NAMALWA (cell line): ENCODE measurements around the gene ASCC1.
A peak's percentile ranks its signal among the peaks of the same experiment; 100 is the strongest.
"Not testable (repeated sequence)": the region's sequence is repeated elsewhere in the genome, so short reads cannot be mapped to it uniquely, and the experiment has no call there.

ENCODE experiments used
- DNase-seq: peaks from one replicate; pipeline ENCODE4 v3.0.0-alpha.2; 2015; ENCODE audit warnings: low spot score

ASCC1 gene

GRCh38 chr10:72219235-72219814 lies 3.2 kb upstream of the ASCC1 start:
- peak; percentile 6 for DNase-seq

- DNase-seq = no peak
Measured at GRCh38 chr10:72218726-72219125, 2.6 kb upstream of the ASCC1 start.

DNA sequence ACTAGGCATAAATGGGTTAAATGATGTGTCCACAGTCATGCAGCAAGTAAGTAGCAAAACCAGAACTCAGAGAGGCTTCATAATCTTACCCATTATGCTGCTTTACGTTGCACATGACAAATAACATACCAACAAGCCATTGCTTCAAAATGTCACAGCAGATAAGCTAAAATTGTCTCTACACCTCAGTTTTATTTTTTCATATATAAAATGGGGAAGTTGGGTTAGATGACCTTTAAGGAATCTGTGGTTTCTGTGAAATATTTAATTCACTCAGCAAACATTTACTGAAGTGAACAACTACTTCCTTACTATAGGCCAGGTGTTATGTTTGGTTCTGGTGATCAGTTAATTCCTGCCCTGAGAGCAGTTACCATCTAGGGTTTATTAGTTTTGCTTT lies 2.2 kb upstream of the ASCC1 start:
- DNase-seq = peak; percentile 75

DNA sequence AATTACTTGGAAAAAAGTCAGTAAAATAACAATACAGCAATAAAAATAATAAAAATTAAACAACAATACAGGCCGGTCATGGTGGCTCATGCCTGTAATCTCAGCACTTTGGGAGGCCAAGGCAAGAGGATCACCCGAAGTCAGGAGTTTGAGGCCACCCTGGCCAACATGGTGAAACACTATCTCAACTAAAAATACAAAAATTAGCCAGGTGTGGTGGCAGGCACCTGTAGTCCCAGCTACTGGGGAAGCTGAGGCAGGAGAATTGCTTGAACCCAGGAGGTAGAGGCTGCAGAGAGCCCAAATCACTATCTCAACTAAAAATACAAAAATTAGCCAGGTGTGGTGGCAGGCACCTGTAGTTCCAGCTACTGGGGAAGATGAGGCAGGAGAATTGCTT lies 4.2 kb downstream of the ASCC1 start:
- DNase-seq = not testable (repeated sequence)

DNA sequence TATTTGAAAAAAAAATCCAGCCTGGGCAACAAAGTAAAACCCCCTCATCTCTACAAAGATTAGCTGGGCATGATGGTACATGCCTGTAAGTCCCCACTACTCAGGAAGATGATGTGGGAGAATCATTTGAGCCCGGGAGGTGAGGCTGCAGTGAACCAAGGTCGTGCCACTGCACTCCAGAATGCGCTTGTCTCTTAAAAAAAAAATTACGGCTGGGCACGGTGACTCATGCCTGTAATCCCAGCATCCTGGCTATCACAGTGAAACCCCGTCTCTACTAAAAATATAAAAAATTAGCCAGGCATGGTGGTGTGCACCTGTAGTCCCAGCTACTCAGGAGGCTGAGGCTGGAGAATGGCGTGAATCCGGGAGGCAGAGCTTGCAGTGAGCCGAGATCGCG lies 4.7 kb downstream of the ASCC1 start:
- not testable (repeated sequence) for DNase-seq

- peak; percentile 3 for DNase-seq
Measured at GRCh38 chr10:72208526-72208925, 7.5 kb downstream of the ASCC1 start.

DNA sequence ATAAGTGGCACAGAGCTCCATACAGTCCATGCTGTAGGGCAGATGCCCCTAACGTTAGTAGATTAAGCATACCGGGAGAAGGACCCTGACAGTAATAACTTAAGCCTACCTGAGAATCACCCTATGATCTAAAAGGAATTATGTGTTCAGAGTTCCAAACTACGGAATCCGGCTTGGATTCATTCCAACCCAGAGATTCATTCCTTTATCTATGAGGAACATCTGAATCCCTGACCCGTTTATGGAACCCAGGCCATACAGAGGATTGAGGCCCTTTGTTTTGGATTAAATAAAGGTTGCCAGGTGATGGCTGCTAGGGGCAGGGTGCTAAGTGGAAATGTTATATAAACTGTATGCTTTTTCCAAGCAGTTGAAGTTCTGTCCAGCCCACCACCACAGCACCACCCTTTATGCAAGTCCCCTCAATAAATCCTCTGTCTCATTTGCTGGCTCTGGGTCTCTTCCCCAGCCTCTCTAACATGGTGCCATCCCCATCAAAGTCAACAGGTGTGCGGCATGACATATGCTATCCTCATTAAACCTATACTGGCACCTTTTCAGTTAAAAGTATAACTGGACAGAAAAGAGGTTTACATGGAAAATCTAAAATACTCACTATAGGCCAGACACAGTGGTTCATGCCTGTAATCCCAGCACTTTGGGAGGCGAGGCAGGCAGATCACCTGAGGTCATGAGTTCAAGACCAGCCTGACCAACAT lies 9.4 kb downstream of the ASCC1 start:
- no peak for DNase-seq

- DNase-seq = no peak
Measured at GRCh38 chr10:72204724-72205123, 11.4 kb downstream of the ASCC1 start.

- no peak for DNase-seq
Measured at GRCh38 chr10:72204296-72204695, 11.8 kb downstream of the ASCC1 start.

- DNase-seq = no peak
Measured at GRCh38 chr10:72201293-72201692, 14.8 kb downstream of the ASCC1 start.

- no peak for DNase-seq
Measured at GRCh38 chr10:72200883-72201282, 15.2 kb downstream of the ASCC1 start.

DNA sequence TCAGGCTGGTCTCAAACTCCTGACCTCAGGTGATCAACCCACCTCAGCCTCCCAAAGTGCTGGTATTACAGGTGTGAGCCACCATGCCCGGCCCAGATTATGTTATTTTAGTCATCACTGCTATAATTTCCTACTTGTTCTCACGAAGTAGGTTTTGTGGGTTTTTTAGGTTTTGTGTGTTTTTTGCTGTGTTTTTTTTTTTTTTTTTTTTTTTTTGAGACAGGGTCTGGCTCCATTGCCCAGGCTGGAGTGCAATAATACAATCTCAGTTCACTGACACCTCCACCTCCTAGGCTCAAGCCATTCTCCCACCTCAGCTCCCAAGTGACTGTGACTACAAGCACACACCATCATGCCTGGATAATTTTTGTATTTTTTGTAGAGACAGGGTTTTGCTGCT lies 21.1 kb downstream of the ASCC1 start:
- DNase-seq = no peak

DNA sequence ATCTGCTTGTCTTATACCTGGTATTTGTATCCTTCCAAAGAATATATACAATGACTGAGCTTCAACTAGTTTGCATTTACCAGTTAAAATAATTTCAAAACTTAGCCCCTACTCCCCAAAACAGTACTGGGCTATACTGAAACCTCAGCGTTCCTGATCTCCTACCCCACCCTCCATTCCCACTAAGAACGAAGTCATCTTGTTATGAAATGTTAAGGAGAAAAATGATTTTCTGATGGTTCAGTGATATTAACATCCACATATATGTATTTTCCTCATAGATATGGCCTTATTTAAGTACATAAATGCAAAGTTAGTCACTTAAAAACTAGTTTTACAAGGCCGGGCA lies 29.1 kb downstream of the ASCC1 start:
- no peak for DNase-seq

GRCh38 chr10:72186258-72186981 lies 29.7 kb downstream of the ASCC1 start:
- DNase-seq = no peak

DNA sequence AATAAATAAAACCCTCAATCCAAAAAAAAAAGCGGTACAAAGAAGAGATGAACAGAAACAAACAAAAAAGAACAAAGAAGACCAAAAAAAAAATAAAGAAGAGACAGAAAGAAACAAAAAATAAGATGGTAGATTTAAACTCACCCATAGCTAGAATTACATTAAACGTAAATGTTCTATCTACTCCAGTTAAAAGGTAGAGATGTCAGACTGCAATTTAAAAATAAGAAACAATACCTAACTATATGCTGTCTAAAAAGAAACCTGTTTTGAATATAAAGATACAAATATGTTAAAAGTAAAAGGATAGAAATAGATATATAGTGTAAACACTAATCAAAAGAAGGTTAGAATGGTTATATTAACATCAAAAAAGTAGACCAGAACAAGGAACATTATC lies 31.9 kb downstream of the ASCC1 start:
- DNase-seq = no peak

DNA sequence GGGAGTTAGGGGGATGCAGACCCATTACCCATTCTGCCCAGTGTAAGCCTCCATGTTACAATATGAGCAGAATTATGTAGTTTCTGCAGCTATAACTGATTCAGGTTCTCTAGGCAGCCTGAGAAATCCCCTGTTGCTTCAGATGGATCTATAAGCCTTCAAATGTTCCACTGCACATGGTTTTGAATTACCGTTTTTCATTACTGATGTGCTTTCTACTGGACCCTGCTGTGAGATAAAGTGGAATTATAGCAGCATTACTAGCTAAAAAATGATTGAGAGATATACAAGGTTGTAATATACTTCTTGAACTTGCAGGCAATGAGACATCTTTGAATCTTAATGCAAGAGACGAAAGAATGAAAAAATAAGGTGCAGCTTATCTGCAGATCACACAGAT lies 38.6 kb downstream of the ASCC1 start:
- no peak for DNase-seq

DNA sequence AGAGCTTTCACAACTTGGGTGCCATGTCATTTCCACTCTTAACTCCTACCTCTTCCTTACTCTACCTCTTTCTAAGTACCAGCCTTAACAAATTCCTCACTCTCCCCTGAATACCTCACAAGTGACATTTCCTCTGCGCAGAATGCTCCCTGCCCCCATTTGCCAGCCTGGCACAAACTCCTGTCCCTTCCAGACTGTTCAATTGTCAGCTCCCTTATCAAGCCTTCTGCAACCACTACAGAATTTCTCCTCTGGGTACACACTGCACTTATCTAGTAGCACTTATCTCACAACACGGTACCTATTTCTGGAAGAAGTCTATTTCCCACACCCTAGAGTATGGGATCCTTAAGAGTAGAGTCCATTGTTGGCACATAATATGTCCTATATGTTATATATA lies 39.4 kb downstream of the ASCC1 start:
- DNase-seq = no peak

DNA sequence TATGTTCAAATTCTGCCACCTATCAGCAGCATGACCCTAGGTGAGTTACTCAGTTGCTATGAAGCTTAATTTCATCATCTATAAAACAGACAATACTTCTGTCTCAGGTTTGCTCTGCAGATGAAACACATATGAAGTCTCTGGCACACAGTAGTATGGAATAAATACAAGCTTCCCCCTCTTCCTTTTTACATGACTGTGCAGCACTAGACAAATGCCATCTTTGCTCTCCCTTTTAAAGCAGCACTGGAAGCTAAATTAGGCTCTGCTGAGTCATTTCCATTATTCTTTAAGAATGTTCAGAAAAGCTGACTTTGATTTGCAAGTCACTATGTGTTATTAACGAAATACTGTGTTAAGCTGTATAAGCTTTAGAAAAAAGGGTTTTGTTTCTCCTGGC lies 40.9 kb downstream of the ASCC1 start:
- no peak for DNase-seq

GRCh38 chr10:72174297-72174662 lies 41.8 kb downstream of the ASCC1 start:
- no peak for DNase-seq

- no peak for DNase-seq
Measured at GRCh38 chr10:72173619-72174296, 42.3 kb downstream of the ASCC1 start.

GRCh38 chr10:72173262-72173618 lies 42.8 kb downstream of the ASCC1 start:
- no peak for DNase-seq

DNA sequence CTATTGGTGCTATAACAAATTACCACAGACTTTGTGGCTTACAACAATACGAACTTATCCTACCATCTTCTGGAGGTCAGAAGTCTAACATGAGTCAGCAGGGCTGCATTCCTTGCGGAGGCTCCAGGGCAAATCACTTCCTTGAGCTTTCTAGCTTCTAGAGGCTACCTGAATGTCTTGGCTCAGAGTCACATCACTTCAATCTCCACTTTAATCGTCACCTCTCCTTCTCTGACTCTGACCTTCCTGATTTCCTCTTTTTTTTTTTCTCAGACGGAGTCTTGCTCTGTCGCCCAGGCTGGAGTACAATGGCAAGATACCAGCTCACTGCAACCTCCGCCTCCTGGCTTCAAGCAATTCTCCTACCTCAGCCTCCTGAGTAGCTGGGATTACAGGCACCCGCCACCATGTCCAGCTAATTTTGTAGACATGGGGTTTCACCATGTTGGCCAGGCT lies 44.9 kb downstream of the ASCC1 start:
- DNase-seq = no peak

DNA sequence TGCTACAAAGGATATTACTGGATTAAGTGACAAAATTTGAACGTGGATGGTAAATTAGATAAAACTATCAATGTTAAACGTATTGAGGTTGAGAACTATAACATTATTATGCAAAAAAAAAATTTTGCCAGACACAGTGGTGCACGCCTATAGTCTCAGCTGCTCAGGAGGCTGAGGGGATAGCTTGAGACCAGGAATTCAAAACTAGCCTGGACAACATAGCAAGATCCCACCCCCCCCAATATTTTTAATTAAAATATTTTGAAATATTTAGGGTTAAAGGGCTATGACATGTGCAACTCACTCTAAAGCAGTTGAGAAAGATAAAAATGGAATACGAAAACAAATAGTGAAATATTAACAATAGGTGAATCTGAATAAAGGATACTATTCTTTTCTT lies 45.3 kb downstream of the ASCC1 start:
- DNase-seq = no peak
